ENCODE results near the gene ZNF212.

DNA sequence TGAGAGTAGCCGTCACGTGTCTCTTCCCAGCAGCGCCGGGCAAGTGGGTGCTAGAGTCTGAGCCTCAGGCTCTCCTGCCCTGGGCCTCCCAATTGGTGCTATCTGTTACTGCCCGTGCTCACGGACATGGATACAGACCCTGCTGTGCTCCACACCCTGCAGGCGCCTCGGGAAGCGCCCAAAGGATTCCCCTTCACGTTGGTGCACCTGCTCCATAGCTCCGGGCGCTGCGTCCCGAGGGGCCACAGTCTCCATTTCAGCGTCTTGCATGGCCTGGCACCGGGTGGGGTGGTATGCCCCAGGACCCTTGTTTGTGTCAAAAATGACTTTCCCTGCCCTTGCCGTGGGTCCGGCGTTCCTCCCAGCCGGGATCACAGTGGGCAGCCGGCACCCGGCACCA, 13.8 kb upstream of the ZNF212 start:
- TF ChIP-seq POLR2A (IDR thresholded peaks at IDR 0.05) = no peak
- TF ChIP-seq, protein P1, sequence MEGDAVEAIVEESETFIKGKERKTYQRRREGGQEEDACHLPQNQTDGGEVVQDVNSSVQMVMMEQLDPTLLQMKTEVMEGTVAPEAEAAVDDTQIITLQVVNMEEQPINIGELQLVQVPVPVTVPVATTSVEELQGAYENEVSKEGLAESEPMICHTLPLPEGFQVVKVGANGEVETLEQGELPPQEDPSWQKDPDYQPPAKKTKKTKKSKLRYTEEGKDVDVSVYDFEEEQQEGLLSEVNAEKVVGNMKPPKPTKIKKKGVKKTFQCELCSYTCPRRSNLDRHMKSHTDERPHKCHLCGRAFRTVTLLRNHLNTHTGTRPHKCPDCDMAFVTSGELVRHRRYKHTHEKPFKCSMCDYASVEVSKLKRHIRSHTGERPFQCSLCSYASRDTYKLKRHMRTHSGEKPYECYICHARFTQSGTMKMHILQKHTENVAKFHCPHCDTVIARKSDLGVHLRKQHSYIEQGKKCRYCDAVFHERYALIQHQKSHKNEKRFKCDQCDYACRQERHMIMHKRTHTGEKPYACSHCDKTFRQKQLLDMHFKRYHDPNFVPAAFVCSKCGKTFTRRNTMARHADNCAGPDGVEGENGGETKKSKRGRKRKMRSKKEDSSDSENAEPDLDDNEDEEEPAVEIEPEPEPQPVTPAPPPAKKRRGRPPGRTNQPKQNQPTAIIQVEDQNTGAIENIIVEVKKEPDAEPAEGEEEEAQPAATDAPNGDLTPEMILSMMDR (IDR thresholded peaks at IDR 0.05) = no peak
- no peak for TF ChIP-seq POLR2AphosphoS5 (IDR thresholded peaks at IDR 0.05; ENCODE audit: insufficient read depth in 1 of 2, low read depth in 1 of 2)
